Mononuclear cell (primary cell): Measurements from ENCODE around the gene EIF2S2. TPM values are rescaled to one million over a fixed set of nuclear protein-coding genes. Genes with fewer than 3 reads are reported as not detected.

Experiments
- H3K27me3 ChIP-seq: 2 replicates; pipeline ENCODE4 v1.6.0; 2011; ENCODE audit warnings: low read length, control low read depth; ENCODE audit not compliant: insufficient read depth
- H3K4me1 ChIP-seq: 2 replicates; pipeline ENCODE4 v1.5.1; 2011; ENCODE audit warnings: mild to moderate bottlenecking, low read length, control low read depth; ENCODE audit not compliant: insufficient read depth
- H3K4me3 ChIP-seq: 2 replicates; pipeline ENCODE4 v1.5.1; 2011; ENCODE audit warnings: mild to moderate bottlenecking, low read length, moderate library complexity
- H3K9me3 ChIP-seq: 2 replicates; pipeline ENCODE4 v1.5.1; 2011; ENCODE audit warnings: low read depth, mild to moderate bottlenecking, control low read depth, low read length
- total RNA-seq: library from RNA; depleted of rRNA; stranded (reverse); fragments of >200 nt; gene quantifications from one replicate; pipeline ENCODE4 v1.2.3, GENCODE V29; 2012

EIF2S2 gene
- total RNA-seq, 1 donor, result 30.2 TPM

- H3K4me3 ChIP-seq, result no peak overlapping the region
- no peaks in the 10 kb centered on the region for H3K27me3 ChIP-seq
- H3K9me3 ChIP-seq, result no peaks in the 10 kb centered on the region
- no peaks in the 10 kb centered on the region for H3K4me1 ChIP-seq
These were observed 26.5 kb downstream of the EIF2S2 start for GRCh38 chr20:34085544-34086040.

GRCh38 chr20:34084227-34084923 is 27.7 kb downstream of the EIF2S2 start:
- no peaks in the 10 kb centered on the region for H3K4me1 ChIP-seq
- H3K4me3 ChIP-seq, result no peak overlapping the region
- no peaks in the 10 kb centered on the region for H3K27me3 ChIP-seq
- H3K9me3 ChIP-seq, result no peaks in the 10 kb centered on the region

- H3K9me3 ChIP-seq, result no peaks in the 10 kb centered on the region
- H3K4me1 ChIP-seq, result no peaks in the 10 kb centered on the region
- H3K27me3 ChIP-seq, result no peaks in the 10 kb centered on the region
- H3K4me3 ChIP-seq, result no peak overlapping the region
These were observed 28.3 kb downstream of the EIF2S2 start for GRCh38 chr20:34083781-34084180.

- Histone ChIP-seq H3K4me3 (no peak overlapping the region), H3K9me3 (no peaks in the 10 kb centered on the region), H3K4me1 (no peaks in the 10 kb centered on the region), H3K27me3 (no peaks in the 10 kb centered on the region)
These were observed 28.9 kb downstream of the EIF2S2 start for GRCh38 chr20:34083137-34083536.

GRCh38 chr20:34082232-34082887 is 29.7 kb downstream of the EIF2S2 start:
- Histone ChIP-seq H3K27me3 (no peaks in the 10 kb centered on the region), H3K9me3 (no peaks in the 10 kb centered on the region), H3K4me3 (no peak overlapping the region), H3K4me1 (no peaks in the 10 kb centered on the region)

- H3K9me3 ChIP-seq, result no peaks in the 10 kb centered on the region
- H3K4me1 ChIP-seq, result no peaks in the 10 kb centered on the region
- no peaks in the 10 kb centered on the region for H3K27me3 ChIP-seq
- no peak overlapping the region for H3K4me3 ChIP-seq
These were observed 32.2 kb downstream of the EIF2S2 start for GRCh38 chr20:34079818-34080217.

GRCh38 chr20:34078540-34078939 is 33.5 kb downstream of the EIF2S2 start:
- Histone ChIP-seq H3K9me3 (no peaks in the 10 kb centered on the region), H3K4me3 (no peak overlapping the region), H3K27me3 (no peaks in the 10 kb centered on the region), H3K4me1 (no peaks in the 10 kb centered on the region)

GRCh38 chr20:34076952-34077351 is 35.1 kb downstream of the EIF2S2 start:
- Histone ChIP-seq H3K9me3 (no peaks in the 10 kb centered on the region), H3K4me1 (no peaks in the 10 kb centered on the region), H3K27me3 (no peaks in the 10 kb centered on the region), H3K4me3 (no peak overlapping the region)

- no peaks in the 10 kb centered on the region for H3K4me1 ChIP-seq
- no peak overlapping the region for H3K4me3 ChIP-seq
- H3K9me3 ChIP-seq, result no peaks in the 10 kb centered on the region
- no peaks in the 10 kb centered on the region for H3K27me3 ChIP-seq
These were observed 36.4 kb downstream of the EIF2S2 start for GRCh38 chr20:34075647-34076046.

GRCh38 chr20:34074101-34074760 is 37.8 kb downstream of the EIF2S2 start:
- no peaks in the 10 kb centered on the region for H3K27me3 ChIP-seq
- no peaks in the 10 kb centered on the region for H3K9me3 ChIP-seq
- H3K4me3 ChIP-seq, result no peak overlapping the region
- H3K4me1 ChIP-seq, result peaks cover 6% of the 10 kb centered on the region

- Histone ChIP-seq H3K27me3 (no peaks in the 10 kb centered on the region), H3K4me3 (no peak overlapping the region), H3K4me1 (peaks cover 9% of the 10 kb centered on the region)
These were observed 39.3 kb downstream of the EIF2S2 start for GRCh38 chr20:34072778-34073177.

GRCh38 chr20:34072076-34072475 is 40.0 kb downstream of the EIF2S2 start:
- no peaks in the 10 kb centered on the region for H3K27me3 ChIP-seq
- peaks cover 9% of the 10 kb centered on the region for H3K4me1 ChIP-seq
- H3K9me3 ChIP-seq, result no peaks in the 10 kb centered on the region
- H3K4me3 ChIP-seq, result no peak overlapping the region

More at GRCh38 chr20:34072778-34073177, 39.3 kb downstream of the EIF2S2 start:
- H3K9me3 ChIP-seq, result no peaks in the 10 kb centered on the region

GRCh38 chr20:34070859-34071258 is 41.2 kb downstream of the EIF2S2 start:
- Histone ChIP-seq H3K4me3 (no peak overlapping the region), H3K9me3 (no peaks in the 10 kb centered on the region), H3K27me3 (no peaks in the 10 kb centered on the region), H3K4me1 (peaks cover 9% of the 10 kb centered on the region)

- no peaks in the 10 kb centered on the region for H3K9me3 ChIP-seq
- no peaks in the 10 kb centered on the region for H3K27me3 ChIP-seq
- peaks cover 9% of the 10 kb centered on the region for H3K4me1 ChIP-seq
- H3K4me3 ChIP-seq, result no peak overlapping the region
These were observed 42.0 kb downstream of the EIF2S2 start for GRCh38 chr20:34070079-34070439.

GRCh38 chr20:34069341-34070078 is 42.5 kb downstream of the EIF2S2 start:
- H3K27me3 ChIP-seq, result no peaks in the 10 kb centered on the region
- no peak overlapping the region for H3K4me3 ChIP-seq
- peaks cover 9% of the 10 kb centered on the region for H3K4me1 ChIP-seq
- H3K9me3 ChIP-seq, result no peaks in the 10 kb centered on the region
